AML-193 (cell line): ENCODE results near the gene MAPK13.

ENCODE experiments used
- DNase-seq, 2 experiments: peaks; one replicate each; lab custom pipeline; 2025; lab: John Stamatoyannopoulos, UW

The MAPK13 gene

DNA sequence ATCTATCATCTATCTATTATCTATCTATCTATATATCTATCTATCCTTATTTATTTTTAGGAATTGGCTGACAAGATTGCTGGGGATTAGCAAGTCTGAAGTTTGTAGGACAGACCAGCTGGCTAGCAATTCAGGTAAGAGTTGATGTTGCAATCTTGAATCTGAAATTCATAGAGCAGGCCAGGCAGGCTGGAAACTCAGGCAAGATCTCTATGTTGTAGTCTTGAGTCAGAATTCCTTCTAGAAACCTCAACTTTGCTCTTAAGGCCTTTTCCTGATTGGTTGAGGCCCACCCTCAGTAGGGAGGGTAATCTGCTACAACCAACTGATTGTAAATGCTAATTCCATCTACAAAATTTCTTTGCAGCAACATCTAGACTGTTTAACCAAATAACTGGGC, 19.2 kb downstream of the MAPK13 start:
- DNase-seq, result no peak

DNA sequence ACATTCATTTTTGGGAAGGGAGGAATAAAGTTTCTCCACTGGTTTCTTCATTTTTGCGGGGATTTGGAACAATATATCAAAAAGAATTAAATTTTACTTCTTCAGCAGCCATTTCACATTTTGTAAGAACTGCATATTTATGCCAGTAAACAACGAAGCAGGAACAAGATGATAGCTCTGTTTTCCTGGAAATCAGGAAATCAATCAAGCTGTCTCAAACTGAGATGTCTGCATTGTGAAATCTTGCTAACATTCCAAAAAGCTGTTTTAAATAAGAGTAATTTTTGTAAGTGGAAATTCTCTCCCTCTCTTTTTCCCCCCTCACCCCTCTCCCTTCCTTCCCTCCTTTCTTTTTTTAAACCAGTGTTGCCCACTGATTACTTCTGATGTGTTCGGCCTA, 20.0 kb downstream of the MAPK13 start:
- DNase-seq, result no peak

DNA sequence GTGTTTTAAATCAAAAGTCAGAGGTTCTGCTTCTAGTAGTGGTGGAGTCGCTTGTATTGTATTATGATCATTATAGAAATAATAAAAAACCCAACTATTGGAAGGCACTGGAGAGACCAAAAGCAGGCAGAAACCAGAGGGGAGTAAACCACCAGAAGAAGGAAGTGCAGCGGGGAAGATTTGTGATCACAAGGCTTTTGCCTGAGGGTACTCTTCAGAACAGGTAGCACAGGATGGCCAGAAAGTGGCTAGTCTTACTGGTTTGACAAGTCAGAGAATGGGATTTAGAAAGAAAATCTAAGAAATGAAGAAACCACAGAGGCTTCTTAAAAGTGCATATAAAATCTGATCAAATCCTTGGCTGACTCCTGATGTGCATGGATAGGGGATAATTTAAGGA, 24.0 kb downstream of the MAPK13 start:
- no peak for DNase-seq

DNA sequence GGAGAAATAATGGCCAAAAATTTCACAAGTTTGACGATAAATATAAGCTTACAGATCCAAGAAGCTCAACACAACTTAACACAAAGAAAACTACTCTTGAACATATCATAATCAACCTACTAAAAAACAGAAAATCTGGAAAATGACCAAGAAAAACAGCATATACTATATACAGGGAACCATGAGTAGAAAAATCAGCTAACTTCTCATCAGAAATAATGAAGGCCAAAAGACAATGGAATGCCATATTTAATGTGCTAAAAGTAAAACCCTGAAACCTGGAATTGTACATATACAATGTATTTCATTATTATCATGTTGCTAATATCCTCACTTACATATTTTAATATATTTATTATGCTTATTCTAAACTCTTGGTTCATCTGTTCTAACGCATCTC, 25.3 kb downstream of the MAPK13 start:
- no peak for DNase-seq

DNA sequence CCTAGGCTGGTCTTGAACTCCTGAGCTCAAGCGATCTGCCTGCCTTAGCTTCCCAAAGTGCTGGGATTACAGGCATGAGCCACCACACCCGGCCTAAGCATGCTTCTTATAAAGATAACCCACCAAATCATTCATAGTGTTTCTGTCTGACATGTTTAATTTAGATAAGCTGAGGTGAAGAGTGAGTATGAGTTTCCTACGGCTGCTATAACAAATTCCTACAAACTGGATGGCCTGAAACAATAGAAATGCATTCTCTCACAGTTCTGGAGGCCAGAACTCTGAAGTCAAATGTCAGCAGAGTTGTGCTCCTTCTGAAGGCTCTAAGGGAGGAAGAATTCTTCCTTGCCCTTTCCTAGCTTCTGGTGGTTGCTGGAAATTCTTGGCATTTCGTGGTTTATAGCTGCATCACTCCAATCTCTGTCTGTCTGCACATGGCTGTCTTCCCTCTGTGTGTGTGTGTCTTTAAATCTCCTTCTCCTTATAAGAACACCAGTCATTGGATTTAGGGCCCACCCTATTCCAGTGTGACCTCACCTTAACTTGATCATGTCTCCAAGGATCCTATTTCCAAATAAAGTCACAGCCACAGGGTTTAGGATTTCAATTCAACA, 29.9 kb downstream of the MAPK13 start:
- DNase-seq, result no peak

DNA sequence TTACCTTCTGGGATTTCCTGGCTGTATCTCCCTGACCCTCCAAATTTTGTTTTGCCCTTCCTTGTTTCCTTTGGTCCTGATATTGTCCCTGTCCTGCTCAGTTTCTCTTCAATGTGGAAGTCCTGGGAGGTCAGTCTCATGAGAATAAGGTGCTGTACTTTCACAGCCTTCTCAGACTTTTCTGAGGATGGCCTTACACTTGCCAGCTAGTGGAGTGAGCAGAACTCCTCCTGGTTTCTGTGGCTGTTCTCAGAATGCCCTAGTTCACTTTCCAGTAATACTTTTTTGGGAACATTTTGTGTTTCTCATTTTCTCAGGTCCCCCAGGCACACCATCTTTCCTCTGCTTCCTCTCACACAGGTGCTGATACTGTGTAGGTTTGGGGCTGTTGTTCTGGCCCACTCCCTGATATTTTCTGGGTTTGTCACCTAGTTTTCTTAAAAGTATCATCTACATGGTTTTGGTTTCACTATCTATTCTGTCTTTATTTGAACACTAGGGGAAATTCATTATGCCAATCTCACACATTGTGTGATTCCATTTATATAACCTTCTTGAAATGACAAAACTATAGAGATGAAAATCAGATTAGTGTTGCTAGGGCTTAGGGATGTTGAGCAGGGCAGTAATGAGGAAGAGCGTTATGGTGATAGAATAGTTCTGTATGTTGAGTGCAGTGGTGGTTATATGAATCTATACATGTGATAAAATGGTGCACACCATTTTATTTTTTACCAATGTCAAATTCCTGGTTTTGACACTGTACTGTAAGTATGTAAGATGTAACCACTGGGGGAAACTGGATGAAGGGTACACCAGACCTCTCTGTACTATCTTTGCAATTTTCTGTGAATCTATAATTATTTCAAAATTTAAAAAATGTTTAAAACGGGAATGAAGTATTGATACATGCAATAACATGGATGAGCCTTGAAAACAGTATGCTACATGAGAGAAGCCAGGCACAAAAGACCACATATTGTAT, 39.0 kb downstream of the MAPK13 start:
- DNase-seq, result no peak

DNA sequence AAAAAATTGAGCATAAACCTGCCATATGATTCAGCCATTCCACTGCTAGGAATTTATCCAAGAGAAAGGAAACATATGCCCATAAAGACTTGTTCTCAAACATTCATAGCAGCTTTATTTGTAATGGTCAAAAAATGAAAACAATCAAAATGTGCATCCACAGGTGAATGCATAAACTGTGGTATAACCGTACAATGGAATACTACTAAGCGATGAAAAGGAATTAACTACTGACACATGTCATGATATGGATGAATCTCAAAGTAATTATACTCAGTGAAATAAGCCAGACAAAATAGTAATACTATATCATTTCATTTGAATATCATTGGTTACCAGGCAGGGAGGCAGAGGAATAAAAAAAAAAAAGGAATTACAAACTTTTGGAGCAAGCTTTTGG, 40.4 kb downstream of the MAPK13 start:
- DNase-seq, result no peak

DNA sequence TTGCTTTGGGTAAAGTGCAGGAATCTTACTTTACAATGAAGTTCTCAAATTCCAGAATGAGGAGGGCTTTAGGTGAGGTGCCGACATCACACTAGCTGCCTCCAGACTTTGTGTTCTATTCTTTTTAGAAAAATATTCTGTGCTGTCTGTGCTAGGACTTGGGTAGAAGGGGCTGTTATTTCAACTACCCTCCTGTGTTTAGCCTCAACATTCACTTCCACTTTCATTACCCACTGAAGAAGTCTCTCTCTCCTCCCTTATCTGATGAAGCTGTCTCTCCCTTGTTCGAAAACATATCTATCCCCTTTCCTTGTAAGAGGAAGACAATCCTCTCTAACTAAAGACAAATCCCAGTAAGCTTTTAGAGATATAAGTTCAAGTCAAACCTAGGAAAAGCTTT, 41.3 kb downstream of the MAPK13 start:
- no peak for DNase-seq

DNA sequence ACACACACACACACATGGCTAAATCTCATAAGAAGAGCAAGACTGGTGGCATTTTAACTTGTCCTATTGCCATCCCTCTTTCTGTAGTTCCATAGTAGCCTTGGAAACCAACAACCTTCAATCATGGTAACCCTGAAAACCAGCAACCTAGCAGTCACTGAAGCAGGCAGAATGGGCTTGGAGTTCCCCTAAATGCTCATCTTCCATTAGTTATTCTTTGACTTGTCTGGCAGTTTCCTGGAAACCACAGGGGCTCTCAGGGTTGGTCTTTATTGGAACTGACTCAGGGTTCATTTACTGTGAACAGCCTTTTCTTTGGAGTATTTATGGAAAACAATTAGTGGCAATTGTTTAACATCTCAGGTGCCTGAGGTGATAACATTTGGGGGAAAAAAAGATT, 46.9 kb downstream of the MAPK13 start:
- no peak for DNase-seq

DNA sequence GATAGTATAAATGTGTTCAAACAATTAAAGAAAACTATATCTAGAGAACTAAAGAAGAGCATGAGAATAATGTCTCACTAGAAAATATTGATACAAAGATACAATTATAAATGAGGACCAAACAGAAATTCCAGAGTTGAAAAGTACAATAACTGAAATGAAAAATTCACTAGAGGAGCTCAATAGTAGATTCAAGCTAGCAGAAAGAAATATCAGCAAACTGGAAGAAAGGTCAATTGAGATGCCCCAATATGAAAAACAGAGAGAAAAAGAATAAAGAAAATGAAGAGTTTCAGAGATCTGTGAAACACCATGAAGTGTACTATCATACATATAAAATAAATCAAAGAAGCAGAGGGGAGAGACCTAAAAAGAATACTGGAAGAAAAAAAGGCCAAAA, 48.2 kb downstream of the MAPK13 start:
- DNase-seq, result no peak

DNA sequence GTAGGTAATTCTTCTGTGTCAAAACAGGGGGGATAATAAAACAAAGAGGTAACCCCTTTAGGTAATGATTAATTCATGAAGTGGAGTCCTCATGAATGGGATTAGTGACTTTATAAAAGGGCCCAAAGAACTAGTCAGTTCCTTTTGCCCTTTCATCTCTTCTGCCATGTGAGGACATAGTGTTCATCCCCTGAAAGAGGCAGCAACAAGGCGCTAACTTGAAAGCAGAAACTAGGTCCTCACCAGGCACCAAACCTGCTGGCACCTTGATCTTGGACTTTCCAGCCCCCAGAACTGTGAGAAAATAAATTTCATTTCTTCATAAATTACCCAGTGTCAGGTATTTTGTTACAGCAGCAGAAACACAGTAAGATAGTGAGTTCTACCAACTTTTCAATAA, 49.8 kb downstream of the MAPK13 start:
- DNase-seq, result no peak

DNA sequence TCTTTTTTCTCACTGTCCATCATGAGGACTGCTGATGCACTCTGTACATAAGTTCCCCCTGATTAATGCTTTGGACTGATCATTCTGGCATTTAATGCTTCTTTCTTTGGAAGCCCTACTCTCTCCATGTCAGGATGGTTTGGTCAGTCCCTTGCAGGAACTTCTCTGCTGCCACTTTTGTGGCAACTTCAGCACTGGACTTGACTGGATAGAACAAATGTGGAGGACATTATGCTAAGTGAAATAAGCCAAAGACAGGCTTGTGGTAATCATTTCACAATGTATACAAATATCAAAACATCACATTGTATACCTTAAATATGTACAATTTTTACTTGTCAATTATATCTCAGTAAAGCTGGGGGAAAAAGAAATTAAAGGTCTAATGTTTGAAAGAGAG, 54.0 kb downstream of the MAPK13 start:
- DNase-seq, result no peak

DNA sequence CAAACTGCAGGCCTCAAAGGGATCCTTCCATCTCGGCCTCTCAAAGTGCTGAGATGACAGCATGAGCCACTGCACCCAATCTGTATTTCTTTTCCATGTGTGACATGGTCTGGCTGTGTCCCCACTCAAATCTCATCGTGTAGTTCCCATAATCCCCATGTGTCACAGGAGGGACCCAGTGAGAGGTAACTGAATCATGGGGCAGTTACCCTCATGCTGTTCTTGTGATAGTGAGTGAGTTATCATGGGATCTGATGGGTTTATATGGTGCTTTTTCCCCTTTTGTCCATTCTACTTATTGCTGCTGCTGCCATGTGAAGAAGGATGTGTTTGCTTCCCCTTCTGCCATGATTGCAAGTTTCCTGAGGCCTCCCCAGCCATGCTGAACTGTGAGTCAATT, 55.9 kb downstream of the MAPK13 start:
- no peak for DNase-seq

DNA sequence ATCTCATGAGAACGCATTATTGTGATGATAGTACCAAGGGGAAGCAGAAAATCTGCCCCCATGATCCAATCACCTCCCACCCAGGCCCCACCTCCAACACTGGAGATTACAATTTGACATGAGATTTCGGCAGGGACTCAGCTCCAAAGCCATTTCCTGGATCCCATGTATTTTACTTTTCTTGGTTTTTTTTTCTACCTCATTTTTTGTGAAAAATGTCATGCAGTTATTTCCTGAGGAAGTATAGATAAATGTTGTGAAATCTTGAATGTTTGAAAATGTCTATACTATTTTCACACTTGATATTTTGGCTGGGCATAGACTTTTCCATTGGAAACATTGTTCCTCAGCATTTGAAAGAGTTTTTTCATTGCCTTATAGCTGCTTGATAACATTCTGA, 57.1 kb downstream of the MAPK13 start:
- DNase-seq, result peak; percentile 61 to 75
